Smooth muscle cell (in vitro differentiated cells): ENCODE measurements around the gene ABCA6. TPM values are rescaled to one million over a fixed set of nuclear protein-coding genes. Genes with fewer than 3 reads are reported as not detected.

Experiments used
- DNase-seq: peaks from one replicate; lab custom pipeline; 2025; ENCODE audit not compliant: unreplicated experiment; lab: John Stamatoyannopoulos, UW
- H2AFZ ChIP-seq: fragments of 200-600 bp; sonication (generic); 2 replicates; pipeline ENCODE4 v1.6.0; 2016; ENCODE audit warnings: antibody characterized with exemption, low read depth, mild to moderate bottlenecking
- H3F3A ChIP-seq: fragments of 200-600 bp; sonication (generic); 2 replicates; pipeline ENCODE4 v1.6.0; 2017; ENCODE audit warnings: antibody characterized with exemption, low read depth
- H3K27ac ChIP-seq: fragments of 200-600 bp; sonication (generic); 2 replicates; pipeline ENCODE4 v1.5.1; 2016; ENCODE audit warnings: low read depth, mild to moderate bottlenecking
- H3K27me3 ChIP-seq: fragments of 200-600 bp; sonication (generic); 2 replicates; pipeline ENCODE4 v1.6.1; 2016; ENCODE audit warnings: low read depth, mild to moderate bottlenecking
- H3K36me3 ChIP-seq: fragments of 200-600 bp; sonication (generic); 2 replicates; pipeline ENCODE4 v1.5.1; 2016; ENCODE audit warnings: low read depth
- H3K4me1 ChIP-seq: fragments of 200-600 bp; sonication (generic); 2 replicates; pipeline ENCODE4 v1.5.1; 2016; ENCODE audit warnings: low read depth
- H3K4me2 ChIP-seq: fragments of 200-600 bp; sonication (generic); 2 replicates; pipeline ENCODE4 v1.6.0; 2016; ENCODE audit warnings: mild to moderate bottlenecking
- H3K4me3 ChIP-seq: fragments of 200-600 bp; sonication (generic); 2 replicates; pipeline ENCODE4 v1.5.1; 2016; ENCODE audit warnings: mild to moderate bottlenecking
- H3K79me2 ChIP-seq: fragments of 200-600 bp; sonication (generic); 2 replicates; pipeline ENCODE4 v1.6.0; 2016; ENCODE audit warnings: low read depth, mild to moderate bottlenecking
- H3K9ac ChIP-seq: fragments of 200-600 bp; sonication (generic); 2 replicates; pipeline ENCODE4 v1.6.0; 2016; ENCODE audit warnings: low read depth
- H3K9me3 ChIP-seq: fragments of 200-600 bp; sonication (generic); replicated peaks from 2 replicates; pipeline ENCODE4 v1.5.1; 2016; ENCODE audit warnings: low read depth
- H4K20me1 ChIP-seq: fragments of 200-600 bp; sonication (generic); 2 replicates; pipeline ENCODE4 v1.6.0; 2016; ENCODE audit warnings: low read depth
- WGBS: methylation state at CpG from one replicate; pipeline ENCODE4 v1.1.7; 2016; ENCODE audit warnings: low lambda C conversion rate; 5-methylcytosine and 5-hydroxymethylcytosine counted together
- polyA plus RNA-seq: library from polyadenylated mRNA; unstranded; fragments of >200 nt; fragmentation: Nextera tagmentation; extraction: Ambion mirVana; gene quantifications from 2 replicates; pipeline ENCODE4 v1.2.1, GENCODE V29; 2016
- total RNA-seq: library from RNA; depleted of rRNA; stranded (reverse); fragments of >200 nt; gene quantifications from 2 replicates; pipeline ENCODE4 v1.2.3, GENCODE V29; 2014
- TF ChIP-seq, protein P1 (sequence below): fragments of 200-600 bp; sonication (generic); IDR thresholded peaks from 2 replicates; pipeline ENCODE4 v1.5.1; 2017; ENCODE audit warnings: borderline replicate concordance, mild to moderate bottlenecking, antibody characterized with exemption; ENCODE audit not compliant: insufficient read depth, poor library complexity, severe bottlenecking

Gene ABCA6
- total and polyA plus RNA-seq, 2 experiments from 2014 or later: not detected

DNA sequence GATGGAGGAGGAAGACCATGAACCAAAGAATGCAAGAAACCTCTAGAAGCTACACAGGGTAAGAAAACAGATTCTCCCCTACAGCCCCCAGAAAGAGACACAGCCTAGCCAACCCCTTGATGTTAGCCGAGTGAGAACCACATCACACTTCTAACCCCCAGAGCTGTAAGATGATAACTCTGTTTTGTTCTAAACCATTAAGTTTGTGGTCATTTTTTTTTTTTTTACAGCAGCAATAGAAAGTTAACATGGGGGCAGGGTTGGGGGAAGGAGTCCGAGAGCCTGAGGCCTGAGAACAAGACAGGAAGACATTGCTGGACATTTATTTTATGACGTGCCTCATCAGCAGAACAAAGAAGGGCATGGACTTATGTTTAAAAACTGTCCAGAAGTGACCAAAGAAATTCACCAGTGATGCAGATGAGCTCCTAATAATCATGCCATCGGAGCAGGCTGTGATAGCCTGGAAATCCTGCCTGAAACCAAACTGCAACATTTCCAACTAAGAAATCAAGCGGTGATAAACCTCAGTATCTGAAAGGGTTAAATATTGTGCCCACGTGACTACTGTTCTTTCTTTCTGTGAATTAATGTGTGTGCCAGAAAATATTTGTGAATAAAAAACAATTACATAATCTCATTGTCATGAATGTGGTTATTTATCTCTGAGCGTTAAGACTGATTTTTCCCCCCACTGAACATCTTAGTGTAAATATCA, 82.1 kb downstream of the ABCA6 start:
- Histone ChIP-seq H3F3A (no peaks in the 10 kb centered on the region), H3K4me3 (no peak overlapping the region), H3K27me3 (no peaks in the 10 kb centered on the region), H4K20me1 (no peaks in the 10 kb centered on the region), H3K79me2 (no peaks in the 10 kb centered on the region), H2AFZ (peak overlapping the region; percentile 63), H3K36me3 (peaks cover 4% of the 10 kb centered on the region), H3K4me2 (no peak overlapping the region), H3K4me1 (no peaks in the 10 kb centered on the region), H3K9ac (no peak overlapping the region), H3K27ac (no peak overlapping the region), H3K9me3 (peaks cover 10% of the 10 kb centered on the region)
- 60% methylated on average over 7 of the region's 7 CpGs for WGBS
- DNase-seq: no peak
- TF ChIP-seq, protein P1, sequence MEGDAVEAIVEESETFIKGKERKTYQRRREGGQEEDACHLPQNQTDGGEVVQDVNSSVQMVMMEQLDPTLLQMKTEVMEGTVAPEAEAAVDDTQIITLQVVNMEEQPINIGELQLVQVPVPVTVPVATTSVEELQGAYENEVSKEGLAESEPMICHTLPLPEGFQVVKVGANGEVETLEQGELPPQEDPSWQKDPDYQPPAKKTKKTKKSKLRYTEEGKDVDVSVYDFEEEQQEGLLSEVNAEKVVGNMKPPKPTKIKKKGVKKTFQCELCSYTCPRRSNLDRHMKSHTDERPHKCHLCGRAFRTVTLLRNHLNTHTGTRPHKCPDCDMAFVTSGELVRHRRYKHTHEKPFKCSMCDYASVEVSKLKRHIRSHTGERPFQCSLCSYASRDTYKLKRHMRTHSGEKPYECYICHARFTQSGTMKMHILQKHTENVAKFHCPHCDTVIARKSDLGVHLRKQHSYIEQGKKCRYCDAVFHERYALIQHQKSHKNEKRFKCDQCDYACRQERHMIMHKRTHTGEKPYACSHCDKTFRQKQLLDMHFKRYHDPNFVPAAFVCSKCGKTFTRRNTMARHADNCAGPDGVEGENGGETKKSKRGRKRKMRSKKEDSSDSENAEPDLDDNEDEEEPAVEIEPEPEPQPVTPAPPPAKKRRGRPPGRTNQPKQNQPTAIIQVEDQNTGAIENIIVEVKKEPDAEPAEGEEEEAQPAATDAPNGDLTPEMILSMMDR: no peak

DNA sequence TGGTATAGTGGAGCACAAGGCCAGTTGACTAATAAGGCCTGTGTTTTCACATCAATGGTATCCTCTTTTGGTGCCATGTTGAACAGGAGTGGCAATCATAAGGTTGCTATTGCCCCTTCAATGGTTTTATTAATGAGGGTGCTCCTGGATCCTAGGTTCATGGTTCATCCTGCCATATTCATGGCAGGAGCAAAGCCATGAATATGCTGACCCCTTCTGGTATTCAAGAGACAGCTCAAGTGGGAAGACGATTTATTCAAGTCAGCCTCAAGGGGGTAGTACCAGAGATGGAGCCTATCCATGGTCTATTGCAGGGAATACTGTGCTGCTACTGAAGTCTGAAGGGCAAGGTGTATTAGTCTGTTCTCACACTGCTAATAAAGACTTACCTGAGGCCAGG, 83.5 kb downstream of the ABCA6 start:
- Histone ChIP-seq H2AFZ (no peak overlapping the region), H3K9me3 (peaks cover 10% of the 10 kb centered on the region), H3K4me1 (no peaks in the 10 kb centered on the region), H3K27me3 (no peaks in the 10 kb centered on the region), H3F3A (no peaks in the 10 kb centered on the region), H3K36me3 (peaks cover 4% of the 10 kb centered on the region), H3K27ac (no peak overlapping the region), H3K79me2 (no peaks in the 10 kb centered on the region), H4K20me1 (no peaks in the 10 kb centered on the region), H3K4me2 (no peak overlapping the region), H3K4me3 (no peak overlapping the region), H3K9ac (no peak overlapping the region)
- TF ChIP-seq, protein P1: no peak
- WGBS: 83% methylated on average over 1 of the region's 1 CpG
- no peak for DNase-seq

DNA sequence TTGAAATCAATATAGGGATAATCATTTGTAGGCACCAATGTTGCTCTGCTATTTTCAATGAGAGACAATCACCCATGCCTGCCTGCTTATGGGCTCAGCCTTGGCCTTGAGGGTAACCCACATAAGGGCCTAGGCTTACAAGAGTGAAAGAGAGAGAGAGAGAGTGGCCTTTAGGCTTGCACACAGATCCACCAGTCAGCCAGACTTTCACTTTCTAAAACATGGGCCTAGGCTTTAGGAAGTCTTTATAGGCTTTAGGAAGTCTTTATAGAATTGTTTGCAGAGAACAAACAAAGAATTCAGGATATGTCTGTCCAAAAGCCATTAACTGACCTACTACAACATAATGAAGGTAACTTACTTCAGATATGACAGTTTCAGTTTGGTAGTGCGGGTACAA, 84.4 kb downstream of the ABCA6 start:
- H3F3A ChIP-seq: no peaks in the 10 kb centered on the region
- WGBS: 96% methylated on average over 1 of the region's 1 CpG
- TF ChIP-seq, protein P1: no peak

DNA sequence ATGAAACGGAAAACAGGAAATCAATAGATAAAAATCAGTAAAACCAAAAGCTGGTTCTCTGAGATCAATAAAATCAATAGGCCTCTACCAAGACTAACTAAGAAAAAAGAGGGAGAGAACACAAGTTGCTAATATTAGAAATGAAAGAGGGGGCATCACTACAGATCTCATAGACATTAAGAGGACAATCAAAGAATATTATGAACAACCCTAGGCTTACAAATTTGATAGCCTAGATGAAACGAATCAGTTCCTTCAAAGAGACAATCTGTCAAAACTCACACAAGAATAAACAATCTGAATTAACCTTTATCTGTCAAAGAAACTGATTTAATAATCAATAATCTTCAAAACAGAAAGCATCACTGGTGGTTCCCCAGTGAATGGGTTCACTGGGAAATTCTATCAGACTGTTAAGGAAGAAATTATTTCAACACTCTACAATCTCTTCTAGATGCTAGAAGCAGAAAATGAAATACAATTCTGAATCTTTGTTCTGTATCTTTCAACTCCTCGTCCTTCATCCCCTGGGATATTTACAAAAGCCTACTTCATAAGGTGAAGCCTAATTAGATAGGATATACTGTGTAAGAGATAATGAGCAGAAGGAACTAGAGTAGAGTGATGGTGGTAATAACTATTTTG, 85.4 kb downstream of the ABCA6 start:
- 86% methylated on average over 3 of the region's 3 CpGs for WGBS
- no peak for DNase-seq
- no peaks in the 10 kb centered on the region for H4K20me1 ChIP-seq
- H2AFZ ChIP-seq: no peak overlapping the region
- no peaks in the 10 kb centered on the region for H3K79me2 ChIP-seq
- TF ChIP-seq, protein P1: no peak
- no peaks in the 10 kb centered on the region for H3K4me1 ChIP-seq
- H3F3A ChIP-seq: no peaks in the 10 kb centered on the region
- no peak overlapping the region for H3K9ac ChIP-seq
- no peak overlapping the region for H3K4me2 ChIP-seq
- peaks cover 10% of the 10 kb centered on the region for H3K9me3 ChIP-seq
- H3K4me3 ChIP-seq: no peak overlapping the region
- H3K36me3 ChIP-seq: peaks cover 4% of the 10 kb centered on the region
- H3K27me3 ChIP-seq: no peaks in the 10 kb centered on the region
- H3K27ac ChIP-seq: no peak overlapping the region

More for the DNA sequence above, 84.4 kb downstream of the ABCA6 start:
- H2AFZ ChIP-seq: no peak overlapping the region
- H3K4me1 ChIP-seq: no peaks in the 10 kb centered on the region
- H4K20me1 ChIP-seq: no peaks in the 10 kb centered on the region
- H3K36me3 ChIP-seq: peaks cover 4% of the 10 kb centered on the region
- H3K27me3 ChIP-seq: no peaks in the 10 kb centered on the region
- peaks cover 10% of the 10 kb centered on the region for H3K9me3 ChIP-seq
- no peak overlapping the region for H3K4me2 ChIP-seq
- no peak overlapping the region for H3K9ac ChIP-seq
- no peak overlapping the region for H3K27ac ChIP-seq
- H3K4me3 ChIP-seq: no peak overlapping the region
- no peaks in the 10 kb centered on the region for H3K79me2 ChIP-seq
- no peak for DNase-seq
